Left ventricle myocardium inferior (tissue), 1 donor: ENCODE measurements around the gene FDXR. TPM values are rescaled to one million over a fixed set of nuclear protein-coding genes. Genes with fewer than 3 reads are reported as not detected.

Source experiments
- DNase-seq: peaks from one replicate; pipeline ENCODE4 v3.0.0-alpha.2; 2020
- H3K27ac ChIP-seq: fragments of 200-600 bp; replicated peaks from 2 replicates; pipeline ENCODE4 v1.8.0; 2021
- H3K27me3 ChIP-seq: fragments of 200-600 bp; 2 replicates; pipeline ENCODE4 v1.8.0; 2021; ENCODE audit warnings: low read depth
- H3K36me3 ChIP-seq: fragments of 200-600 bp; 2 replicates; pipeline ENCODE4 v1.8.0; 2021
- H3K4me1 ChIP-seq: fragments of 200-600 bp; 2 replicates; pipeline ENCODE4 v1.8.0; 2021
- H3K4me3 ChIP-seq: fragments of 200-600 bp; 2 replicates; pipeline ENCODE4 v1.8.0; 2021; ENCODE audit warnings: mild to moderate bottlenecking, moderate library complexity
- H3K9me3 ChIP-seq: fragments of 200-600 bp; replicated peaks from 2 replicates; pipeline ENCODE4 v1.8.0; 2021
- CTCF ChIP-seq: fragments of 200-600 bp; IDR thresholded peaks from 2 replicates; pipeline ENCODE4 v1.8.0; 2021; ENCODE audit warnings: antibody characterized with exemption, mild to moderate bottlenecking, borderline replicate concordance
- intact Hi-C: fragments of 100-400 bp; cut with micrococcal nuclease; formaldehyde crosslinking; loops from one replicate; pipeline ENCODE4 v1.11.0; 2022
- total RNA-seq: library from RNA; stranded (reverse); fragmentation: NEBNext Ultra II Directional; extraction: Animal tissue kit (Norgen Biotek cat#: 25700); gene quantifications from one replicate; pipeline ENCODE4 v1.2.1, GENCODE V29; 2021
- donor health status: DM: no; HTN: yes; CAD: no; lungs with severe emphysema.

FDXR gene
- total RNA-seq, 1 donor from 2014 or later: 5.7 TPM

GRCh38 chr17:74824961-74825627 is 47.7 kb downstream of the FDXR start:
- intact Hi-C loops: no loop called here
- peaks cover 13% of the 10 kb centered on the region for H3K4me1 ChIP-seq
- H3K4me3 ChIP-seq: no peak overlapping the region
- H3K9me3 ChIP-seq: no peaks in the 10 kb centered on the region
- no peak overlapping the region for H3K27ac ChIP-seq
- H3K27me3 ChIP-seq: no peaks in the 10 kb centered on the region
- no peak for DNase-seq
- peaks cover 17% of the 10 kb centered on the region for H3K36me3 ChIP-seq
- no peak for TF ChIP-seq CTCF

- intact Hi-C loops: no loop called here
- no peaks in the 10 kb centered on the region for H3K9me3 ChIP-seq
- H3K27me3 ChIP-seq: no peaks in the 10 kb centered on the region
- peaks cover 22% of the 10 kb centered on the region for H3K36me3 ChIP-seq
- no peak for TF ChIP-seq CTCF
- no peak overlapping the region for H3K4me3 ChIP-seq
- H3K27ac ChIP-seq: peak overlapping the region; percentile 73
- peaks cover 13% of the 10 kb centered on the region for H3K4me1 ChIP-seq
- DNase-seq: peak; percentile 49
Observed at GRCh38 chr17:74822939-74823367, 49.8 kb downstream of the FDXR start.

- H3K9me3 ChIP-seq: no peaks in the 10 kb centered on the region
- H3K36me3 ChIP-seq: peaks cover 26% of the 10 kb centered on the region
- no peak overlapping the region for H3K4me3 ChIP-seq
- no peak for DNase-seq
- peaks cover 13% of the 10 kb centered on the region for H3K4me1 ChIP-seq
- intact Hi-C loops: no loop called here
- H3K27me3 ChIP-seq: no peaks in the 10 kb centered on the region
- H3K27ac ChIP-seq: peak overlapping the region; percentile 73
- TF ChIP-seq CTCF: no peak
Observed at GRCh38 chr17:74822335-74822938, 50.4 kb downstream of the FDXR start.

GRCh38 chr17:74821655-74822334 is 51.0 kb downstream of the FDXR start:
- Histone ChIP-seq H3K27ac (peak overlapping the region; percentile 73), H3K36me3 (peaks cover 30% of the 10 kb centered on the region)
- intact Hi-C loops: no loop called here

More at GRCh38 chr17:74821655-74822334, 51.0 kb downstream of the FDXR start:
- TF ChIP-seq CTCF: no peak
- no peak for DNase-seq
- Histone ChIP-seq H3K9me3 (no peaks in the 10 kb centered on the region), H3K27me3 (no peaks in the 10 kb centered on the region), H3K4me1 (peaks cover 13% of the 10 kb centered on the region), H3K4me3 (no peak overlapping the region)
